ENCODE measurements around the gene CHODL. TPM values are rescaled to one million over a fixed set of nuclear protein-coding genes. Genes with fewer than 3 reads are reported as not detected.

Gene CHODL
- total RNA-seq, 1 donor from 2014 or later = 0.36 TPM

DNA sequence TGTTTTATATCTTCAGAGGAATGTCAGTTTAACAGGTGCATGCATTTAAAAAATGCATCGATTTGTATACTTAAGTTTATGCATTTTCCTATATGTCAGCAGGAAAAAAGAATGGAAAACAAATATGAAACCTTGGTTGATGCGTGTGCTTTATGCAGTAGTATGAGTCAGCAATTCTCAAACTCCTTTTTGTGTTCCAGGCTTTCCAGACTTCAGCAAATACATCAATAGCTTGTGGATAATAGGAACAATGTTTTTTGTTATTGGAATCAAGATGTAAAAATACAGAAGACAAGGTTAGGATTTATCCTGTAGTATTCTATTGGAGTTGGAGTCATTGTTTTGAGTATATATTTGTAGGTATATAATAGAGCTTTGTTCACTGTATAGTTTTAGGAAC, 45.2 kb downstream of the CHODL start:
- no peak overlapping the region for H3K27ac Mint-ChIP-seq (ENCODE audit: unreplicated experiment)
- H3K9me3 Mint-ChIP-seq (ENCODE audit: unreplicated experiment) = peaks cover 2% of the 10 kb centered on the region
- no peak for DNase-seq (ENCODE audit: low read depth)
- H2AFZ ChIP-seq (ENCODE audit: low read depth, low read length) = no peak overlapping the region
- H3K4me1 ChIP-seq (ENCODE audit: insufficient read depth, low read length) = no peaks in the 10 kb centered on the region
- H3K9ac ChIP-seq (ENCODE audit: low read length) = no peak overlapping the region
- FAIRE-seq = no peak
- H3K4me3 ChIP-seq (ENCODE audit: insufficient read depth, low read depth, low read length) = no peak overlapping the region
- H3K4me3 Mint-ChIP-seq (ENCODE audit: unreplicated experiment) = no peak overlapping the region
- H3K27me3 Mint-ChIP-seq (ENCODE audit: low read depth, unreplicated experiment) = peaks cover 5% of the 10 kb centered on the region
- TF ChIP-seq EZH2 (IDR thresholded peaks at IDR 0.05; ENCODE audit: insufficient read depth, low read length) = no peak
- TF ChIP-seq, protein P1, sequence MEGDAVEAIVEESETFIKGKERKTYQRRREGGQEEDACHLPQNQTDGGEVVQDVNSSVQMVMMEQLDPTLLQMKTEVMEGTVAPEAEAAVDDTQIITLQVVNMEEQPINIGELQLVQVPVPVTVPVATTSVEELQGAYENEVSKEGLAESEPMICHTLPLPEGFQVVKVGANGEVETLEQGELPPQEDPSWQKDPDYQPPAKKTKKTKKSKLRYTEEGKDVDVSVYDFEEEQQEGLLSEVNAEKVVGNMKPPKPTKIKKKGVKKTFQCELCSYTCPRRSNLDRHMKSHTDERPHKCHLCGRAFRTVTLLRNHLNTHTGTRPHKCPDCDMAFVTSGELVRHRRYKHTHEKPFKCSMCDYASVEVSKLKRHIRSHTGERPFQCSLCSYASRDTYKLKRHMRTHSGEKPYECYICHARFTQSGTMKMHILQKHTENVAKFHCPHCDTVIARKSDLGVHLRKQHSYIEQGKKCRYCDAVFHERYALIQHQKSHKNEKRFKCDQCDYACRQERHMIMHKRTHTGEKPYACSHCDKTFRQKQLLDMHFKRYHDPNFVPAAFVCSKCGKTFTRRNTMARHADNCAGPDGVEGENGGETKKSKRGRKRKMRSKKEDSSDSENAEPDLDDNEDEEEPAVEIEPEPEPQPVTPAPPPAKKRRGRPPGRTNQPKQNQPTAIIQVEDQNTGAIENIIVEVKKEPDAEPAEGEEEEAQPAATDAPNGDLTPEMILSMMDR (IDR thresholded peaks at IDR 0.05; ENCODE audit: insufficient read depth, low read depth, low read length) = no peak
- no peaks in the 10 kb centered on the region for H3K36me3 Mint-ChIP-seq (ENCODE audit: low read depth, unreplicated experiment)
- H4K20me1 ChIP-seq (ENCODE audit: insufficient read depth, low read length) = no peaks in the 10 kb centered on the region
- no peak overlapping the region for H3K4me2 ChIP-seq (ENCODE audit: low read length)
- H3K9me3 ChIP-seq (ENCODE audit: insufficient read depth, low read depth, low read length) = no peaks in the 10 kb centered on the region
- H3K36me3 ChIP-seq (ENCODE audit: insufficient read depth, low read length) = no peaks in the 10 kb centered on the region
- no peak overlapping the region for H3K27ac ChIP-seq (ENCODE audit: low read depth, low read length)
- H3K79me2 ChIP-seq (ENCODE audit: insufficient read depth, low read length) = no peaks in the 10 kb centered on the region
- no peaks in the 10 kb centered on the region for H3K27me3 ChIP-seq (ENCODE audit: insufficient read depth, low read length)
- H3K4me1 Mint-ChIP-seq (ENCODE audit: low read depth, unreplicated experiment) = no peaks in the 10 kb centered on the region

DNA sequence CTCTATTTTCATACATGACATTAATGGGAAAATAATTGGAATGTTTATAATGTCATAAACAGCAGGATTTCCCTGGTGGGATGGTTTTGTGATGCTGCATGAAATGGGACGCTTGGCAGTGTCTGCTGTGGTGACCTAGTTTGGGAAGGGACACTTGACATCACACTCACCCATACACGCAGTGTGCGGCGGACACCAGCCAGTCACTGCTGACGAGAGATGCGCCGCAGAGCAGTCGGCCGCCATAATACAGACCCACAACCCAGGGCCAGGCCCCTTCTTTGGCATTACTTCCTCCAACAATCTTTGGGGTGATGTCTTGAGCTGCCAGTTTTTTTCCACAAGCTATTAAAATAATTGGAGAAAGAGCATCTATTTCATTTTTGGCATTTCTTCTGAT, 49.5 kb downstream of the CHODL start:
- H3K4me1 ChIP-seq (ENCODE audit: insufficient read depth, low read length) = no peaks in the 10 kb centered on the region
- H3K9ac ChIP-seq (ENCODE audit: low read length) = no peak overlapping the region
- no peaks in the 10 kb centered on the region for H3K9me3 Mint-ChIP-seq (ENCODE audit: unreplicated experiment)
- H3K36me3 Mint-ChIP-seq (ENCODE audit: low read depth, unreplicated experiment) = no peaks in the 10 kb centered on the region
- no peak for TF ChIP-seq EZH2 (IDR thresholded peaks at IDR 0.05; ENCODE audit: insufficient read depth, low read length)
- TF ChIP-seq, protein P1 (IDR thresholded peaks at IDR 0.05; ENCODE audit: insufficient read depth, low read depth, low read length) = no peak
- H3K4me2 ChIP-seq (ENCODE audit: low read length) = no peak overlapping the region
- H3K9me3 ChIP-seq (ENCODE audit: insufficient read depth, low read depth, low read length) = no peaks in the 10 kb centered on the region
- no peaks in the 10 kb centered on the region for H3K36me3 ChIP-seq (ENCODE audit: insufficient read depth, low read length)
- no peak overlapping the region for H2AFZ ChIP-seq (ENCODE audit: low read depth, low read length)
- no peaks in the 10 kb centered on the region for H3K4me1 Mint-ChIP-seq (ENCODE audit: low read depth, unreplicated experiment)
- FAIRE-seq (no peak), DNase-seq (ENCODE audit: low read depth) (no peak)
- H3K4me3 ChIP-seq (ENCODE audit: insufficient read depth, low read depth, low read length) = no peak overlapping the region
- no peak overlapping the region for H3K27ac Mint-ChIP-seq (ENCODE audit: unreplicated experiment)
- H3K27me3 Mint-ChIP-seq (ENCODE audit: low read depth, unreplicated experiment) = peaks cover 5% of the 10 kb centered on the region
- H3K27ac ChIP-seq (ENCODE audit: low read depth, low read length) = no peak overlapping the region
- H4K20me1 ChIP-seq (ENCODE audit: insufficient read depth, low read length) = no peaks in the 10 kb centered on the region
- no peaks in the 10 kb centered on the region for H3K79me2 ChIP-seq (ENCODE audit: insufficient read depth, low read length)
- no peaks in the 10 kb centered on the region for H3K27me3 ChIP-seq (ENCODE audit: insufficient read depth, low read length)
- H3K4me3 Mint-ChIP-seq (ENCODE audit: unreplicated experiment) = no peak overlapping the region

DNA sequence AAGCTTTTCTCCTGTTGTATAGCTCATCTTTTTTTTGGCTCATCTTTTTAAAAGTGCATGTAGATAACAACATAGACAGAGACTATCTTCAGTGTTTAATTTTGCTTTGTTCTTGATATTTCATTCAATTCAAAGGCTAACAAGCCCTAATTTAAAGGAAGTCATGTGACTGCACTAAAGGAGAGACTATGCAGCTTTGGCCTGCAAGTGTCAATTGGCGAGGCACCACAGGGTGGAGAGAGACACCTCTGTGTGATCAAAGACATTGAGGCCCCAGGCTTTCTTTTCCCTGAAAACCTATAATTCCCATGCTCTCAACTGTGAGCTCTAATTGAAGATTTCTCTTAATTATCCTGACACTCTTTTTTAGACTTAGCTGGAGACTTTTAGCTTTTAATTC, 53.6 kb downstream of the CHODL start:
- no peaks in the 10 kb centered on the region for H3K79me2 ChIP-seq (ENCODE audit: insufficient read depth, low read length)
- H3K4me1 ChIP-seq (ENCODE audit: insufficient read depth, low read length) = no peaks in the 10 kb centered on the region
- H3K27ac Mint-ChIP-seq (ENCODE audit: unreplicated experiment) = no peak overlapping the region
- H3K9me3 Mint-ChIP-seq (ENCODE audit: unreplicated experiment) = no peaks in the 10 kb centered on the region
- no peaks in the 10 kb centered on the region for H3K36me3 ChIP-seq (ENCODE audit: insufficient read depth, low read length)
- no peak overlapping the region for H3K27ac ChIP-seq (ENCODE audit: low read depth, low read length)
- H3K36me3 Mint-ChIP-seq (ENCODE audit: low read depth, unreplicated experiment) = no peaks in the 10 kb centered on the region
- H3K4me3 Mint-ChIP-seq (ENCODE audit: unreplicated experiment) = no peak overlapping the region
- no peak for FAIRE-seq
- no peaks in the 10 kb centered on the region for H3K27me3 Mint-ChIP-seq (ENCODE audit: low read depth, unreplicated experiment)
- no peak overlapping the region for H2AFZ ChIP-seq (ENCODE audit: low read depth, low read length)
- no peaks in the 10 kb centered on the region for H3K9me3 ChIP-seq (ENCODE audit: insufficient read depth, low read depth, low read length)
- H3K4me3 ChIP-seq (ENCODE audit: insufficient read depth, low read depth, low read length) = no peak overlapping the region
- no peaks in the 10 kb centered on the region for H4K20me1 ChIP-seq (ENCODE audit: insufficient read depth, low read length)
- H3K4me2 ChIP-seq (ENCODE audit: low read length) = no peak overlapping the region
- no peak for DNase-seq (ENCODE audit: low read depth)
- no peaks in the 10 kb centered on the region for H3K4me1 Mint-ChIP-seq (ENCODE audit: low read depth, unreplicated experiment)
- no peak overlapping the region for H3K9ac ChIP-seq (ENCODE audit: low read length)
- TF ChIP-seq EZH2 (IDR thresholded peaks at IDR 0.05; ENCODE audit: insufficient read depth, low read length) = no peak
- TF ChIP-seq, protein P1 (IDR thresholded peaks at IDR 0.05; ENCODE audit: insufficient read depth, low read depth, low read length) = no peak
- no peaks in the 10 kb centered on the region for H3K27me3 ChIP-seq (ENCODE audit: insufficient read depth, low read length)

Other genes with a start within 250 kb of the CHODL start
- not detected in 2 replicates for gene TMPRSS15, start 159.0 kb downstream of the CHODL start, total RNA-seq